HEK293 (cell line): ENCODE data around the gene ELL3.

Source experiments
- CTCF ChIA-PET: fragments of 350-600 bp; formaldehyde crosslinking; extraction: SDS; loops from one replicate; lab custom pipeline; 2021; ENCODE audit warnings: antibody characterized with exemption; lab: Yijun Ruan, JAX
- POLR2A ChIA-PET: fragments of 300-600 bp; formaldehyde crosslinking; extraction: SDS; loops from one replicate; lab custom pipeline; 2020; ENCODE audit warnings: antibody characterized with exemption, inconsistent platforms; lab: Yijun Ruan, JAX
- H3K27ac ChIP-seq: fragments of 200-500 bp; sonication (Bioruptor generic); 2 replicates; pipeline ENCODE4 v1.5.1; 2014; ENCODE audit warnings: low read depth, low read length, control low read depth, inconsistent platforms; ENCODE audit errors: extremely low read depth
- H3K36me3 ChIP-seq, 2 experiments: fragments of 200-500 bp in 1 of 2; sonication (Bioruptor generic) in 1 of 2; 1 replicate in 1 of 2; 2 replicates in 1 of 2; pipeline ENCODE4 v1.5.1; 2014 to 2017; ENCODE audit warnings: inconsistent platforms in 2 of 2, low read length in 2 of 2; ENCODE audit not compliant: control insufficient read depth in 2 of 2, insufficient read depth in 1 of 2
- H3K4me1 ChIP-seq: fragments of 200-500 bp; sonication (Bioruptor generic); 2 replicates; pipeline ENCODE4 v1.5.1; 2014; ENCODE audit warnings: mild to moderate bottlenecking, low read length, inconsistent platforms; ENCODE audit not compliant: control insufficient read depth, insufficient read depth
- H3K4me3 ChIP-seq: 2 replicates; pipeline ENCODE4 v1.5.1; 2011; ENCODE audit warnings: low read depth, mild to moderate bottlenecking, control low read depth, low read length, moderate library complexity
- H3K9me3 ChIP-seq: fragments of 200-500 bp; sonication (Bioruptor generic); 2 replicates; pipeline ENCODE4 v1.5.1; 2014; ENCODE audit warnings: low read depth, low read length, inconsistent platforms; ENCODE audit not compliant: control insufficient read depth, insufficient read depth
- INSM2 ChIP-seq: fragments of 450-650 bp; formaldehyde crosslinking; IDR thresholded peaks from 2 replicates; pipeline ENCODE4 v1.5.1; 2016; ENCODE audit warnings: missing biosample characterization, missing genetic modification characterization
- MZF1 ChIP-seq: fragments of 450-650 bp; formaldehyde crosslinking; IDR thresholded peaks from 2 replicates; pipeline ENCODE4 v1.5.1; 2017; ENCODE audit warnings: missing biosample characterization, missing genetic modification characterization, borderline replicate concordance
- OVOL3 ChIP-seq: fragments of 450-650 bp; formaldehyde crosslinking; IDR thresholded peaks from 2 replicates; pipeline ENCODE4 v1.5.1; 2016; ENCODE audit warnings: missing biosample characterization, missing genetic modification characterization
- SALL2 ChIP-seq: fragments of 450-650 bp; formaldehyde crosslinking; IDR thresholded peaks from 2 replicates; pipeline ENCODE4 v1.5.0; 2017; ENCODE audit warnings: missing biosample characterization, mild to moderate bottlenecking, missing genetic modification characterization, borderline replicate concordance
- SP7 ChIP-seq: fragments of 450-650 bp; formaldehyde crosslinking; IDR thresholded peaks from 2 replicates; pipeline ENCODE4 v1.5.1; 2016; ENCODE audit warnings: missing biosample characterization, missing genetic modification characterization
- ZBTB21 ChIP-seq: fragments of 450-650 bp; formaldehyde crosslinking; IDR thresholded peaks from 2 replicates; pipeline ENCODE4 v1.5.1; 2017; ENCODE audit warnings: missing biosample characterization, missing genetic modification characterization
- ZNF112 ChIP-seq: fragments of 450-650 bp; formaldehyde crosslinking; IDR thresholded peaks from 2 replicates; pipeline ENCODE4 v1.5.0; 2017; ENCODE audit warnings: missing biosample characterization, missing genetic modification characterization
- ZNF133 ChIP-seq: fragments of 450-650 bp; formaldehyde crosslinking; IDR thresholded peaks from 2 replicates; pipeline ENCODE4 v1.5.1; 2016; ENCODE audit warnings: missing biosample characterization, missing genetic modification characterization
- ZNF138 ChIP-seq: fragments of 450-650 bp; formaldehyde crosslinking; IDR thresholded peaks from 2 replicates; pipeline ENCODE4 v1.5.1; 2016; ENCODE audit warnings: missing biosample characterization, missing genetic modification characterization, borderline replicate concordance
- ZNF174 ChIP-seq: fragments of 450-650 bp; formaldehyde crosslinking; IDR thresholded peaks from 2 replicates; pipeline ENCODE4 v1.5.0; 2017; ENCODE audit warnings: missing biosample characterization, mild to moderate bottlenecking, missing genetic modification characterization
- ZNF26 ChIP-seq: fragments of 450-650 bp; formaldehyde crosslinking; IDR thresholded peaks from 2 replicates; pipeline ENCODE4 v1.5.1; 2016; ENCODE audit warnings: missing biosample characterization, missing genetic modification characterization
- ZNF266 ChIP-seq: fragments of 450-650 bp; formaldehyde crosslinking; IDR thresholded peaks from 2 replicates; pipeline ENCODE4 v1.5.1; 2016; ENCODE audit warnings: missing biosample characterization, missing genetic modification characterization, low read depth
- ZNF280C ChIP-seq: fragments of 450-650 bp; formaldehyde crosslinking; IDR thresholded peaks from 2 replicates; pipeline ENCODE4 v1.5.1; 2016; ENCODE audit warnings: missing biosample characterization, missing genetic modification characterization
- ZNF292 ChIP-seq: fragments of 450-650 bp; formaldehyde crosslinking; IDR thresholded peaks from 2 replicates; pipeline ENCODE4 v1.5.1; 2016; ENCODE audit warnings: low read depth, missing biosample characterization, missing genetic modification characterization, borderline replicate concordance
- ZNF302 ChIP-seq: fragments of 450-650 bp; formaldehyde crosslinking; IDR thresholded peaks from 2 replicates; pipeline ENCODE4 v1.5.1; 2016; ENCODE audit warnings: missing biosample characterization, missing genetic modification characterization, low read depth
- ZNF37A ChIP-seq: fragments of 450-650 bp; IDR thresholded peaks from 2 replicates; pipeline ENCODE4 v1.5.1; 2018; ENCODE audit warnings: missing biosample characterization, missing genetic modification characterization
- ZNF510 ChIP-seq: fragments of 450-650 bp; formaldehyde crosslinking; IDR thresholded peaks from 2 replicates; pipeline ENCODE4 v1.5.1; 2018; ENCODE audit warnings: mild to moderate bottlenecking, missing genetic modification characterization, missing biosample characterization; ENCODE audit not compliant: insufficient replicate concordance
- ZNF571 ChIP-seq: fragments of 450-650 bp; formaldehyde crosslinking; IDR thresholded peaks from 2 replicates; pipeline ENCODE4 v1.5.0; 2017; ENCODE audit warnings: missing biosample characterization, missing genetic modification characterization
- ZNF585B ChIP-seq: fragments of 450-650 bp; formaldehyde crosslinking; IDR thresholded peaks from 2 replicates; pipeline ENCODE4 v1.5.1; 2016; ENCODE audit warnings: missing biosample characterization, missing genetic modification characterization
- ZNF600 ChIP-seq: fragments of 450-650 bp; formaldehyde crosslinking; IDR thresholded peaks from 2 replicates; pipeline ENCODE4 v1.5.1; 2016; ENCODE audit warnings: missing biosample characterization, missing genetic modification characterization
- ZNF624 ChIP-seq: fragments of 450-650 bp; formaldehyde crosslinking; IDR thresholded peaks from 2 replicates; pipeline ENCODE4 v1.5.1; 2017; ENCODE audit warnings: missing biosample characterization, missing genetic modification characterization
- ZNF645 ChIP-seq: fragments of 450-650 bp; formaldehyde crosslinking; IDR thresholded peaks from 2 replicates; pipeline ENCODE4; 2016; ENCODE audit warnings: missing biosample characterization, missing genetic modification characterization
- ZNF658 ChIP-seq: fragments of 450-650 bp; formaldehyde crosslinking; IDR thresholded peaks from 2 replicates; pipeline ENCODE4; 2016; ENCODE audit warnings: missing biosample characterization, missing genetic modification characterization
- ZNF785 ChIP-seq: fragments of 450-650 bp; formaldehyde crosslinking; IDR thresholded peaks from 2 replicates; pipeline ENCODE4 v1.5.1; 2016; ENCODE audit warnings: missing biosample characterization, missing genetic modification characterization
- ZNF792 ChIP-seq: fragments of 450-650 bp; formaldehyde crosslinking; IDR thresholded peaks from 2 replicates; pipeline ENCODE4 v1.5.1; 2016; ENCODE audit warnings: missing biosample characterization, missing genetic modification characterization

The ELL3 gene

GRCh38 chr15:43769584-43770228 lies 7.1 kb downstream of the ELL3 start (continued):
- TF ChIP-seq INSM2 (tag by site-specific recombination) = no peak

- ChIA-PET CTCF (no interaction called here), POLR2A (no interaction called here)
Observed at GRCh38 chr15:43763819-43764446, 12.8 kb downstream of the ELL3 start.

GRCh38 chr15:43762824-43763223 lies 13.9 kb downstream of the ELL3 start:
- POLR2A ChIA-PET = no interaction called here
- H3K36me3 ChIP-seq = peaks cover 54 to 82% of the 10 kb centered on the region in 2 experiments
- no peak for TF ChIP-seq ZNF658 (tag by site-specific recombination)
- TF ChIP-seq ZNF37A = no peak
- no peak for TF ChIP-seq ZNF585B
- TF ChIP-seq ZNF792 = no peak
- TF ChIP-seq OVOL3 (tag by site-specific recombination) = no peak
- no peak for TF ChIP-seq ZNF600
- no peak for TF ChIP-seq ZNF138 (tag by site-specific recombination)
- TF ChIP-seq ZNF645 (tag by site-specific recombination) = no peak
- TF ChIP-seq ZNF292 (tag by site-specific recombination) = no peak
- TF ChIP-seq ZNF302 (tag by site-specific recombination) = no peak
- TF ChIP-seq SP7 (tag by site-specific recombination) = no peak
- TF ChIP-seq, all 188 proteins: peak for 0

More at GRCh38 chr15:43763819-43764446, 12.8 kb downstream of the ELL3 start:
- H3K27ac ChIP-seq = no peak overlapping the region
- no peak overlapping the region for H3K4me3 ChIP-seq
- H3K36me3 ChIP-seq = peaks cover 57 to 84% of the 10 kb centered on the region in 2 experiments
- no peaks in the 10 kb centered on the region for H3K9me3 ChIP-seq
- H3K4me1 ChIP-seq = no peaks in the 10 kb centered on the region
- TF ChIP-seq SALL2 (tag by site-specific recombination) (no peak), ZNF510 (tag by site-specific recombination) (no peak)
- TF ChIP-seq, all 188 proteins: peak for 0

GRCh38 chr15:43751885-43752284 lies 24.9 kb downstream of the ELL3 start:
- Histone ChIP-seq H3K36me3 (peaks cover 12 to 57% of the 10 kb centered on the region in 2 experiments), H3K9me3 (no peaks in the 10 kb centered on the region), H3K27ac (no peak overlapping the region), H3K4me1 (peaks cover 8% of the 10 kb centered on the region), H3K4me3 (no peak overlapping the region)
- ChIA-PET POLR2A (no interaction called here), CTCF (no interaction called here)
- TF ChIP-seq ZNF26 (no peak), ZNF624 (no peak), ZNF174 (tag by site-specific recombination) (no peak), ZNF133 (tag by site-specific recombination) (no peak), ZNF112 (tag by site-specific recombination) (no peak), MZF1 (no peak), ZNF266 (no peak), ZNF571 (tag by site-specific recombination) (no peak), ZNF785 (no peak), ZNF280C (tag by site-specific recombination) (no peak), ZBTB21 (tag by site-specific recombination) (no peak)

More at GRCh38 chr15:43762824-43763223, 13.9 kb downstream of the ELL3 start:
- Histone ChIP-seq H3K27ac (no peak overlapping the region), H3K4me1 (no peaks in the 10 kb centered on the region), H3K4me3 (no peak overlapping the region), H3K9me3 (no peaks in the 10 kb centered on the region)
- CTCF ChIA-PET = no interaction called here
